ENCODE data around the gene ATP1B2. TPM values are rescaled to one million over a fixed set of nuclear protein-coding genes. Genes with fewer than 3 reads are reported as not detected.
A peak's percentile ranks its signal among the peaks of the same experiment; 100 is the strongest.

ATP1B2 gene
- polyA plus RNA-seq, 2 of the 4 experiments (the other 2 are of a cell fraction) = 0.10 to 0.16 TPM

GRCh38 chr17:7634384-7634783 lies 16.3 kb upstream of the ATP1B2 start:
- H3K4me2 ChIP-seq = peak overlapping the region; percentile 23; the same call in 1 of the 3 replicates
- H3K27ac ChIP-seq = no peak overlapping the region
- no peak overlapping the region for H3K4me3 ChIP-seq
- DNase-seq (ENCODE audit: low read depth in 1 of 2, low spot score in 1 of 2) = peak; percentile 71 to 87
- ChIA-PET POLR2A (interaction anchor here (4.3 kb wide), 1 partner anchor 53 kb away, joined by 52 read pairs; the partner anchor contains the start of genes TP53 and WRAP53), CTCF (interaction anchor here (0.7 to 8.2 kb wide), 20 partner anchors 8 to 460 kb away, joined by 3 to 191 read pairs (median 5); partner anchors contain the start of genes ATP1B2, DNAH2, EFNB3 and FXR2)
- peak; percentile 63 to 83 for ATAC-seq
- no peaks in the 10 kb centered on the region for H3K4me1 ChIP-seq
- 31% methylated on average over 5 of the region's 5 CpGs for WGBS (ENCODE audit: missing lambda C conversion rate)
- no peak for TF ChIP-seq FOXS1 (CRISPR knock-in tag; IDR thresholded peaks at IDR 0.05)
- TF ChIP-seq CTCF (IDR thresholded peaks at IDR 0.05) = peak; percentile 50
- TF ChIP-seq HOXB5 (CRISPR knock-in tag; IDR thresholded peaks at IDR 0.05) = no peak
- peak; percentile 61 to 82 for TF ChIP-seq RAD21 (conservative IDR thresholded peaks at IDR 0.05 in 1 of 2, IDR thresholded peaks at IDR 0.05 in 1 of 2)
- no peak for TF ChIP-seq POLR2AphosphoS2 (conservative IDR thresholded peaks at IDR 0.05; ENCODE audit: low read length)
- TF ChIP-seq FOSB (CRISPR knock-in tag; IDR thresholded peaks at IDR 0.05) = no peak
- TF ChIP-seq SMC3 (IDR thresholded peaks at IDR 0.05) = peak; percentile 54
- no peak for FAIRE-seq
- no peaks in the 10 kb centered on the region for H3K9me3 ChIP-seq

GRCh38 chr17:7636163-7636562 lies 14.6 kb upstream of the ATP1B2 start:
- FAIRE-seq = no peak
- CTCF ChIA-PET = interaction anchor here (0.7 to 8.2 kb wide), 7 partner anchors 13 to 483 kb away, joined by 3 to 191 read pairs (median 66); partner anchors contain the start of genes ATP1B2, EFNB3, FXR2 and TP53
- H3K27ac ChIP-seq = no peak overlapping the region

GRCh38 chr17:7640783-7641182 lies 9.9 kb upstream of the ATP1B2 start:
- 90% methylated on average over 22 of the region's 26 CpGs for WGBS (ENCODE audit: missing lambda C conversion rate)
- ChIA-PET CTCF (interaction anchor here (4.6 to 5.0 kb wide), 2 partner anchors 8 to 47 kb away, joined by 33 to 44 read pairs; partner anchors contain the start of genes SHBG, TP53 and WRAP53), POLR2A (interaction anchor here (0.9 to 1.1 kb wide), 2 partner anchors 46 to 47 kb away, joined by 3 to 5 read pairs; partner anchors contain the start of gene TP53)
- H3K4me3 ChIP-seq = no peak overlapping the region
- no peaks in the 10 kb centered on the region for H3K9me3 ChIP-seq
- no peaks in the 10 kb centered on the region for H3K4me1 ChIP-seq
- no peak overlapping the region for H3K27ac ChIP-seq
- DNase-seq (ENCODE audit: low read depth in 1 of 2, low spot score in 1 of 2) (no peak), ATAC-seq (no peak), FAIRE-seq (no peak)
- H3K4me2 ChIP-seq = no peak overlapping the region
- TF ChIP-seq BHLHE40 (IDR thresholded peaks at IDR 0.05; ENCODE audit: low read depth, low read length) = no peak
- TF ChIP-seq ATOH8 (CRISPR knock-in tag; IDR thresholded peaks at IDR 0.05; ENCODE audit: low read depth) = no peak
- no peak for TF ChIP-seq KDM5A (IDR thresholded peaks at IDR 0.05)
- no peak for TF ChIP-seq REST (IDR thresholded peaks at IDR 0.05)
- no peak for TF ChIP-seq POLR2AphosphoS2 (conservative IDR thresholded peaks at IDR 0.05; ENCODE audit: low read length)
- no peak for TF ChIP-seq HMGXB4 (CRISPR knock-in tag; IDR thresholded peaks at IDR 0.05; ENCODE audit: borderline replicate concordance)
- TF ChIP-seq HEYL (CRISPR knock-in tag; IDR thresholded peaks at IDR 0.05) = no peak
- TF ChIP-seq ZSCAN20 (CRISPR knock-in tag; IDR thresholded peaks at IDR 0.05) = no peak
- TF ChIP-seq RNF2 (IDR thresholded peaks at IDR 0.05; ENCODE audit: borderline replicate concordance, low read depth) = no peak

More at GRCh38 chr17:7636163-7636562, 14.6 kb upstream of the ATP1B2 start:
- TF ChIP-seq ZFP36 (IDR thresholded peaks at IDR 0.05; ENCODE audit: borderline replicate concordance, partially characterized antibody) = no peak
- TF ChIP-seq HOXA7 (CRISPR knock-in tag; IDR thresholded peaks at IDR 0.05) = no peak
- TF ChIP-seq RARB (CRISPR knock-in tag; IDR thresholded peaks at IDR 0.05) = no peak
- TF ChIP-seq E2F6 (IDR thresholded peaks at IDR 0.05; ENCODE audit: borderline replicate concordance, low read depth) = no peak
- no peak for TF ChIP-seq ZC3H11A (IDR thresholded peaks at IDR 0.05)
- TF ChIP-seq PBX3 (IDR thresholded peaks at IDR 0.05) = no peak
- TF ChIP-seq KDM5A (IDR thresholded peaks at IDR 0.05) = no peak
- no peak for TF ChIP-seq RFX5 (IDR thresholded peaks at IDR 0.05)
- 54% methylated on average over 5 of the region's 5 CpGs for WGBS (ENCODE audit: missing lambda C conversion rate)
- H3K4me3 ChIP-seq = no peak overlapping the region
- H3K4me1 ChIP-seq = no peaks in the 10 kb centered on the region
- H3K4me2 ChIP-seq = no peak overlapping the region
- DNase-seq (ENCODE audit: low read depth in 1 of 2, low spot score in 1 of 2) = no peak
- H3K9me3 ChIP-seq = no peaks in the 10 kb centered on the region
- ATAC-seq = no peak
- POLR2A ChIA-PET = interaction anchor here (1.0 kb wide), 1 partner anchor 51 kb away, joined by 6 read pairs; the partner anchor contains the start of gene TP53

All from A549 (cell line).